ENCODE measurements around the gene SNTB2. TPM values are rescaled to one million over a fixed set of nuclear protein-coding genes. Genes with fewer than 3 reads are reported as not detected.
"Not testable (repeated sequence)": the region's sequence is repeated elsewhere in the genome, so short reads cannot be mapped to it uniquely, and the experiment has no call there.

SNTB2 gene
- 25.2 TPM for total RNA-seq

DNA sequence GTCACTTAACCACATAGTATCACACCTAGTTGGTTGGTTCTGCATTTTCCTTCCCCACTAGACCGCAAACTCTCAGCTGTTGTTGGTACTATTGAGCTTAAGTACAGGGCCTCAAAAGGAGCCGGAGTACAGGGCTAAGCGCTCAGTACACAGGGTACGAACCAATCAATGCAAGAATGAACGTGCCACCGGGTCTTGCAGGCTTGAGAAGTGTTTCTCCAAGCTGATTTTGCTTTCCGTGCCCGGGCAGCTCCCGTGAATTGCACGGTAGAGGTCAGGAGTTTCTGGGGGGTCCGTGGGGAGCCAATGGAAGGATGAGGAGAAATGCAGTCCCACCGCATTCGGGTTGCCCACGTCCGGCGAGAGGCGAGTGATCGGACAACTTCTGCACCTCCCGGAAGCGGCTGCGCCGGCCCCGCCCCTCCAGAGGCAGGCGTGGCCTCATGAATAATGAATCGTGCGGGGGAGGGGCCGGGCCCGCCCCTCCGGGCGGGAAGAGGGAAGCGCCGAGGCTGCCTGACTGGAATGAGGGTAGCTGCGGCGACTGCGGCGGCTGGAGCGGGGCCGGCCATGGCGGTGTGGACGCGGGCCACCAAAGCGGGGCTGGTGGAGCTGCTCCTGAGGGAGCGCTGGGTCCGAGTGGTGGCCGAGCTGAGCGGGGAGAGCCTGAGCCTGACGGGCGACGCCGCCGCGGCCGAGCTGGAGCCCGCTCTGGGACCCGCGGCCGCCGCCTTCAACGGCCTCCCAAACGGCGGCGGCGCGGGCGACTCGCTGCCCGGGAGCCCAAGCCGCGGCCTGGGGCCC is at the start of gene SNTB2:
SNTB2 (plus strand) TSS at position 523 of the 804 bp plus-strand sequence; CDS start at position 526, 3 bp downstream.
- peak; percentile 95 for ATAC-seq

DNA sequence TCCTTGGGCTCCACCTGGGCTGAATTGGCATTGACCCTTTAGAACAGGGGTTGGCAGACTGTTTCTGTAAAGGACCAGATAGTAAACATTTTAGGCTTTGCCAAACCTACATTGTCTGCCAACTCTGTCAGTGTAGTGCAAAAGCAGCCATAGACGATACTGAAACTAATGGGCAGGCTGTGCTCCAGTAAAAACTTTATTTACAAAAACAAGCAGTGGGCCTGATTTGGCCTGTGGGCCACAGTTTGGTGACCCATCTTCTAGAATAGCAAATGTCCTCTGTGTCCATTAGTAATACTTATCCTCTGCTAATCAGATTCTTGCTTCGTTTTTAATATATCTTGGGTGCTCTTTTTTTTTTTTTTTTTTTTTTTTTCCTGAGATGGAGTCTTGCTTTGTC is 48.4 kb upstream of the SNTB2 start:
- ATAC-seq, result no peak

DNA sequence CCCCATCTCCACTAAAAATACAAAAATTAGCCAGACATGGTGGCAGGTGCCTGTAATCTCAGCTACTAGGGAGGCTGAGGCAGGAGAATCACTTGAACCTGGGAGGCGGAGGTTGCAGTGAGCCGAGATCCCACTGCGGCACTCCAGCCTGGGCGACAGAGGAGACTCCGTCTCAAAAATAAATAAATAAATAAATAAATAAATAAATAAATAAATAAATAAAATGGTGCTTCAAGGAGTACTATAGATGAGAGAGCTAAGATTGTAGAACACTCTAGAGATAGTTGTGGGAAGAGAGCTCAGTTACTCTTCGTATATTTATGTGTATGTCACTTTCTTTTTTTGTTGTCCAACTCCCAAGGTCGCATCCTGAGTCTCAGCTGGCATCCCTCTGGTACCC is 47.5 kb upstream of the SNTB2 start:
- not testable (repeated sequence) for ATAC-seq

DNA sequence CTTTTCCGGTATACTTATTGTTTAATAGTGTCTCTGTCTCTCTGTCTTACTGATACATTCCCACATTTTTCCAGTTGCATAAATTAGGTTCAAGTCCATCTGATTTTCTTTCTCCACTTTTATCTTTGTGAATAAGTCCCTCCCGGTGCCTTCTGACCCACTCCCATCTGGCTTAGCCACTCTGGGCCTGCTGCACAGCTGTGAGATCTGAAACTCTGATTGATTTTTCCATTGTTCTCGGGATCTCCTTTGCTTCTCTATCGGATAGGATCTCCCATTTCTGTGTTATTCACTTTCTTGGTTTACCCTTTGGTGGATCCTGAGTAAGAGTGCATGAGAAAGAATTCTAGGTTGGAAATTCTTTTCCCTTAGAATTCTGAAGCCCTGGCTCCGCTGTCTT is 46.0 kb upstream of the SNTB2 start:
- ATAC-seq, result no peak

DNA sequence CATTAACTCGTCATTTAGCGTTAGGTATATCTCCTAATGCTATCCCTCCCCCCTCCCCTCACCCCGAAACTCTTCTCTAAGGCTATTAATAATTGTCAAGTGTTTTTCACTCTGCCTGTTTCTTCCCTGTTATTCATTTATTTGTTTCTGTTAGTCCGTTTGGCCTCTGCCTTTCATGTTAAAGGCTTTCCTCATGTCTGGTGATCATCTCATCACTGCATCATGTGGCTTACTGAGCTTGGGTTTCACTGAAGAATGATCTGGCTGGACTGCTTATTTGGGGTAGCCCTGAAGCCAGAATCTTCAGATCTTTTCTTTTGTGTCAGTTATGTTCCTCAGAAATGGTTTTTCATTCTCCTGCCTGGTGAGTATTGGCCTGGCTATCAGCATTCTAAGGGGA is 45.0 kb upstream of the SNTB2 start:
- ATAC-seq, result no peak

DNA sequence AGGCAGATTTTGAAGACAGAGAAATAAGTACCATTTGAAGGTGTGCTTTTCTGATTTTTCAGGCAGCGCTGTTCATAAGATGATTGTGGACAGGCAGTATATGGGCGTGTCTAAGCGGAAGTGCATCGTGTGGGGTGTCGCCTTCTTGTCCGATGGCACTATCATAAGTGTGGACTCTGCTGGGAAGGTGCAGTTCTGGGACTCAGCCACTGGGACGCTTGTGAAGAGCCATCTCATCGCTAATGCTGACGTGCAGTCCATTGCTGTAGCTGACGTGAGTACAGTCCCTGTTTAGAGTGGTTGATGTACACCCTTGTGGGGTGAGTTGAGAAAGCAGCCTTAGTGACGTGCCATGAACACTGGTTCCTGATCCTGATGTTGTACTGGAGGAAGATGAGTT is 43.8 kb upstream of the SNTB2 start:
- peak; percentile 51 for ATAC-seq

DNA sequence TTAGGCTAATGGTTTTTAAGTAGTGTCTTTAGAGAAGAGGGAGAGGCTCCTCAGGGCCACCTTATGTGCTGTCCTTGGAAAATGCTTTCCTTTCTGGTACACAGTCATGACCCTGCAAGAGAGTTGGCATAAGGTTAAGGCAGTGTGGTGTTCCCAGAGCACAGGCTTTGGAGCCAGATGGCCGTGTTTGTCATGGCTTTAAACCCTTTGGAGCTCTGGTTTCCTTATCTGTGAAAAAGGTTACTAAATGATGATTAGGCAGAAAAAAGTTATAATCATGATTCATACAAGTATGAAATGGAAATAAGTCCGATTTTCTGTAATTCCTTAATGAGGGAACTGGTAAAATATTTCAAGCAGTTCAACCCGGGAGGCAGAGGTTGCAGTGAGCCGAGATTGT is 41.3 kb upstream of the SNTB2 start:
- ATAC-seq, result no peak

DNA sequence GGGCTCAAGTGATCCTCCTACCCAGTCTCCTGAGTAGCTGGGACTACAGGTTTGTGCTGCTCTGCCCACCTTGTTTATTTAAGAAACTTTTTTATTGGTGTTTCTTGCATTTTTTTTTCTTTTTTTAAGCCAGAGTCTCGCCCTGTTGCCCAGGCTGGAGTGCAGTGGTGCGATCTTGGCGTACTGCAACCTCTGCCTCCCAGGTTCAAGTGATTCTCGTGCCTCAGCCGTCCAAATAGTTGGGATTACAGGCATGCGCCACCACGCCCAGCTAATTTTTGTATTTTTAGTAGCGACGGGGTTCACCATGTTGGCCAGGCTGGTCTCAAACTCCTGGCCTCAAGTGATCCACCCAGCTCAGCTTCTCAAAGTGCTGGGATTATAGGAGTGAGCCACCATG is 37.3 kb upstream of the SNTB2 start:
- not testable (repeated sequence) for ATAC-seq

DNA sequence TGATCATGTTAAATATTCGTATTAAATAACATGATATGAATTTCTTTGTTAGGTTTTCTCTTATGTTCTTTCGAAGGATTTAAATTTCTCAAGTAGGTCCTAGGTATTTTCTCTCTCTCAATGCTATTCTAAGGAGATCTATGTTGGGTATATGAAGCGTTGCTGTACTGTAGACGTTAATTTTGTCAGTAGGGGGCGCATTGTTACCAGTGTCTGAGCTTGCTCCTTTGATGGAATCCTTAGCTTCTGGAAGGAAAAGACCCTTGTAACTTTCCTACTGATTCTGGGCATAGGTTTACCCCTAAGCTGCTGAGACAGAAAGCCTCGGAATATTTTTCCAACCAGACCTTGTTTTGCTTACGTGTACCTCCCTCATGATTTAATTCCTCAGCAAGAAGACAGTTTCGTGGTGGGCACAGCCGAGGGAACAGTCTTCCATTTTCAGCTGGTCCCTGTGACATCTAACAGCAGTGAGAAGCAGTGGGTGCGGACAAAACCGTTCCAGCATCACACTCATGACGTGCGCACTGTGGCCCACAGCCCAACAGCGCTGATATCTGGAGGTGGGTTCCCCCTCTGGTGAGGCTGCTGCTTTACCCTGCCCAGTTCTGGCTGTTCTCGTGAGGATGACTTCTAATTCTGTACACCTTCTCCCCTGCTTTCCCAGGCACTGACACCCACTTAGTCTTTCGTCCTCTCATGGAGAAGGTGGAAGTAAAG is 36.7 kb upstream of the SNTB2 start:
- peak; percentile 71 for ATAC-seq

DNA sequence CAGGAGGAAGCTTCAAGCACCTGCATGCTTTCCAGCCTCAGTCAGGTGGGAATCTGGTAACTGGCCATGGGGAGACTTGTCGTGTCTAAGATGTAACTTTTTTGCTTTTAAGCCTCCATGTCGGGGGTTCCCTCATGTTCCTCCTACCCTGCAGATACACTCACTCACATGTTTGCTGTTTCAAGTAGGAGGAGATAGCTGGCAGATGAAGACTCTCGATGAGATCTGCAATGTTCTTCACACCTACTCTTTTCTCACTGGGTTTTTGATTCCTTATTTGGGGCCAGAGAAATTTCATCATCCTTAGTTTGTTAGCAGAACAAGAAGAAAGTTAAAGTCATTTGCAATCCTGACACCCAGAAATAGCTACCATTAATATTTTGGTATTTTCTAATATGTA is 29.8 kb upstream of the SNTB2 start:
- no peak for ATAC-seq

DNA sequence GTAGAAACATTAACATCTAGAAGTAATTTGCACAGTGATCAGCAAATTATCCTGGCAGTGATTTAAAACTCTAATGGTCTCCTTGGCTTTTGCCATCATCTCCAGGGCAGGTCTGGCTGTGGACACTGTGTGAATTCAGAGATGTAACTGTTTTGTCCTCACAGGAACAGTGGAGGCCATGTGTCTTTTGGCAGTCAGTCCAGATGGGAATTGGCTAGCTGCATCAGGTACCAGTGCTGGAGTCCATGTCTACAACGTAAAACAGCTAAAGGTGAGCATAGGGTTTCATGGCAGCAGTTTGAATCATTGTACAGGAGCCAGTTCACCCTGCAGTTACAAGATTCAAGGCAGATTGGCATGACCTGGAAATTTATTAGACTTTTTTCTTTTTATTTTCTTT is 26.8 kb upstream of the SNTB2 start:
- ATAC-seq, result no peak

DNA sequence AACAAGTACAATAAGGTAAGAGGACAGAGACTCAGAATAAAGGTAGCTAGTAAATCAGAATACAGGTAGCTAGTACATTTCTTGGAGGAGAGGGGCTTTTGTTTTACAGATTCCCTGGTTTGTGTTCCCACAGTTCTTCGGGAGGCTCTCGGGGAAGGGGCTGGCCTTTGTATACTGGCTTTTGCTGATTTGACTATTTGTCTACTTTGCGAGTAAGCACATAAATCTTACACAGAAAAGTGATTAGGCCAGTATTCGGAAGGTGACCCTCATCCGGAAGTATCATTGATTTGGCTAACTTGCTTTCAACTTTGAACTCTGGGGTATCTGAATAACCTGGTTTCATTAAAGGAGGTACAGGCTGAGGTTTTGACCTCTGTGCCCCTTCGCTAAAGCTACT is 21.4 kb upstream of the SNTB2 start:
- ATAC-seq, result no peak

DNA sequence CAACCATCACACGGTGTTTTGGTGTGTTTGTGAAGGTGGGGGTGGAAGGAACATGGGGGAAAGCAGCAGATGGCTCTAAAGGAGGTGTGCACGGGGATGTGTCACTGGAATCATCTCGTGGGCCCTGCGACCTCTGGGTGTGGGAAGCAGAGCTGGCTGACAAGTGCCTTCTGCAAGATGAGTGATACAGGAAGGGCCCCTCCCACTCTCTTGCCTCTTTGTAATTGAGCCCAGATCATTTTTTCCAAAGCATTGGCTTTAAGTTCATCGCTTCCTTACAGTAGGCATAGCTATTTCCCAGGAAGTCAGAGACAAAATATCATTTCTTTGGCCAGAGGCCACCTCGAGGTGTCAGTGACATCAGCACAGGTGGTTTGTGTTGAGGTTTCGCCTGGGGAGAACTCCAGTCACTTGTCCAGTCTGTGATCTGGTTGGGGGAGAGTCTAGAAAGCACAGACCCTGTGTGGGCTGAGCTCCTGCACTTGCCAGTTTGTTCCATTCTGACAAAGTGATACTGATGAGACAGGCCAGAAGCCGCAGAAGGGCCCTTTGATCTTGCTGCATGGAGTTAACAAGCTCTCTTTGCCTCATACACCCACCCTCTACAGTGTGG is 20.6 kb upstream of the SNTB2 start:
- peak; percentile 25 for ATAC-seq

DNA sequence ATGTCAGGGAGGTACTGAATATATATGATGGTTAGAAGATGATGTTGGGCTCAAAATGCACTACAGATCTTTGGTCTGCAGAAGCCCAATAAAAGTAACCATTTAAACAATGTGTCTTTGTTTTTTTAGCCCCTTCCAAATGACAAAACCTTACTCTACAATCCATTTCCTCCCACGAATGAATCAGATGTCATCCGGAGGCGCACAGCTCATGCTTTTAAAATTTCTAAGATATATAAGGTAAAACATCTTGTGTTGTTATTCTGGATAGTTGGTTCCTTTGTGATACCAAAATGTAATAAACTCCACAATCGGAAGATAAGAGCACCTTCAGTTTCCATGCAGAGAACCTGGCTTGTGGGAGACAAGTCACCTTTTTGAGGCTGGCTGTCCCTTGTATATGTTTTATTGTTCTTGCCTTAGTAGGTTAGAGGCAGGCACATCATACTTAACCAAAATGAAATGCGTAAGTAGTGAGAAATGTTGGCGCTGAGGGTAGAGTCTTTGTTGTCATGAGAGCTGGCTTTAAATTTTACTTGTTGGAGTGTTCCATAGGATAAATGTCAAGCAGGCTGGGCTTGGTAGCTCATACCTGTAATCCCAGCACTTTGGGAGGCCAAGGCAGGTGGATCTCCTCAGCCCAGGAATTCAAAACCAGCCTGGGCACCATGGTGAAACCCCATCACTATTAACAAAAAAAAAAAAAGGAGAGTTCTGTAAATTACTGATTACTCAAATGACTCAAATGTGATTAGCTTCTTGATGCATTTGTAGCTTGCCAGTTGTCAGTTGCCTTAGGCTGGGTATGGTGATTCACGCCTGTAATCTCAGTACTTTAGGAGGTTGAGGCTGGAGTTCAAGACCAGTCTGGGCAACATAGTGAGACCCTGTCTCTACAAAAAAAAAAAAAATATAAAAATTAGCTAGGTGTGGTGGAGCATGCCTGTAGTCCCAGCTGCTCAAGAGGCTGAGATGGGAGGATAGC is 19.7 kb upstream of the SNTB2 start:
- ATAC-seq, result peak; percentile 41

DNA sequence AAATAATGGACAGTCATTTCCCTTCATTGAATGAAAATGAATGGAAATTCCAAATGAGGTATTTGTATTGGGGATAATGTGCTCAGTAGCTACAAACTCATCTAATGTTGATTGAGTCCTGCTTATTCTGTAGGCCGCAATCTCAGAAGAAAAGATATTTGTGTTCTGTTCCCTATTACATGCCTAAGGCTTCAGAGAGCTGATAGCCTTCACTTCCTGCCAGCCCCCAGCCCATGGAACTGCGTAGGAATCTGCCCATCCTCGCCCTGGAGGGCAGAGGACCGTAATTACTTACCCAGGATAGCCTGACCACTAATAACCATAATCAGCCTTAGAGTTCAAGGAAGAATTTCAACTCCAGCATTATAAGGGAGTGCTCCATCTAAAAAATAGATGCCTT is 17.9 kb upstream of the SNTB2 start:
- no peak for ATAC-seq

DNA sequence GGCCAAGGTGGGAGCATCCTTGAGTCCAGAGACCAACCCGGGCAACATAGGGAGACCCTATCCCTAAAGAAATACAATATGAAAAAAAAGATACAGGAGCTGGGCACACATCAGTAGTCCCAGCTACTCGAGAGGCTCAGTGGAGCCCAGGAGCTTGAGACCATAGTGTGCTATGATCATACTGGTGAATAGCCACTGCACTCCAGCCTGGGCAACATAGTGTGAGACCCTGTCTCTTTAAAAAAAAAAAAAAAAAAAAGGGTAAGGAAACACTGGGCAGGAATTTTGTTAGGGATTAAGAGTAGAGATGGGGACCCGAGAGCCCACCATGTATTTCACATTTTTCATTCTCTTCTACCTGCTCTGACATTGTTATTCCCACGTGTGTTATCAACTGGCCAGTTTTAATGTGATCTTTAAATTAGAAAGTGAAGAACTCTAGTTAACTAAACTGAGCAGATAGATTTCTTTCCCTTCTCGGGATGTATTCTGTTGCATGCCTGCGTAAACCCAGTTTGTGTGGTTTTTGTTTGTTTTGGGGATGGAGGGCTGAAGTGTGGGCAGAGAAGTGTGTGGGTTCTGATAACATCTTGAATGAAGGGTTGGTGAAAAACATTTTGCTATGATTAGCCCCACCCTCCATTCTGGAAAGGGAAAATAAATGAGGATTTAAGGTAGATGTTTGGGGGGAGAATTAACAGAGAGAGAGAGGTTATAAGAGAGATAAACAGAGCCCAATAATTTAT is 17.2 kb upstream of the SNTB2 start:
- ATAC-seq, result no peak

DNA sequence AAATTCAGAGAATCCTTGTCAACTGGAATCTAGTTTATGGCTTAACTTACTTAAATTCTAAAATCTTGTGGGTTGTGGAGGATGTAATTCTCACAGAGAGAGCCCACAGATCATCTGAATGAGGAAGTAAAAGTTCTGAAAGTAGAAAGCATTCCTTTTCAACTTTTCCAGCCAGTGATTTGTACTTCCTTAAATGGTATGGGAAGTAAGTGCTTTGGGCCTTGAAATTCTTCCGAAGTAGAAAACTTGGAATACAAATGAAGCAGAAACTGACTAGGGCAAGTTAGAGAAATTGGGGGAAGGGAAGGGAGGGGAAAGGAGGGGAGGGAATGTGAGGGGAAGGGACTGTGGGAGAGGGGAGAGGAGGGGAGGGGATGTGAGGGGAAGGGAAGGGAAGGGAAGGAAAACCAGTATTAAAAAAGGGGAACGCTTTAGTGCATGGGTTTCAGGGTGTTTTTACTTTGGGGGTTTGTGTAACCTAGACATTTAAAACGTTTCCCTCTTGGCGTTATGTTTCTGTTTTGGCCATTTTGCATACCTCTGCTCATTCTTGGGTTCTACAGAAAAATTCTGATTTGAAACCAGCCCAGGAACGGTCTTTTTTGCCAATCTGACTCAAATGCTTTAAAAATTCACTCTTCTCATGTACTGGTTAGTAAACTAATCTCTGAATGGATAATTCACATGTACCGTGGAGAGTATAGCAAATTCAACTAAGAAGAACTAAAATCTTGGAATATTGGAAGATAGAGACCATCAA is 15.5 kb upstream of the SNTB2 start:
- ATAC-seq, result no peak

DNA sequence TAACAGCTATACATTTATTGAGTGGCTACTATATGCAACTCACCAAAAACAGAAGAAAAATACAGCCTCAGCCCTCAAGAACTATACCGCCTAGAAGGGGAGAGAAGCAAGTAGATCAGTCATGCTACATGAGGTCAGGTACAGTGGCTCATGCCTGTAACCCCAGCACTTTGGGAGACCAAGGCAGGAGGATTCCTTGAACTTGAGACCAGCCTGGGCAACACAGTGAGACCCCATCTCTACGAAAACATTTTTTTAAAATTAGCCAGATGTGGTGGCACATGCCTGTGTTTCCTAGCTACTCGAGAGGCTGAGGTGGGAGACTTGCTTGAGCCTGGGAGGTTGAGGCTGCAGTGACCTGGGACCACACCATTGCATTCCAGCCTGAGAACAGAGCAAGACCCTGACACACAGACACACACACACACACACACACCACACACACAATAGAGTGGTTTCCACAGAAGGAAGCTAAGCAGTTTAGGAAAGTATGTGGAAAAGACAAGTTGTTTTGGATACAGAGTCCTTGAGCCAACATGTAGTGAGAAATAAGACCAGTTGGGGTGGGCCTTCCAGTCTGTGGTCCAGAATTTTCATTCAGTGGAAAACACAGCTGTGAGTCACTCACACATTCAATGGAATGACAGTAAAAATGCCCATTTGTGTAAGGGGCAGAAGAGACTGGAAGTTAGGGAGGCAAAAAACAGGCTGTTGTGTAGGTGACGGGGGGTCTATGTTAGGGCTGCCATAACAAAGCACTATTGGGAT is 10.7 kb upstream of the SNTB2 start:
- ATAC-seq, result no peak

DNA sequence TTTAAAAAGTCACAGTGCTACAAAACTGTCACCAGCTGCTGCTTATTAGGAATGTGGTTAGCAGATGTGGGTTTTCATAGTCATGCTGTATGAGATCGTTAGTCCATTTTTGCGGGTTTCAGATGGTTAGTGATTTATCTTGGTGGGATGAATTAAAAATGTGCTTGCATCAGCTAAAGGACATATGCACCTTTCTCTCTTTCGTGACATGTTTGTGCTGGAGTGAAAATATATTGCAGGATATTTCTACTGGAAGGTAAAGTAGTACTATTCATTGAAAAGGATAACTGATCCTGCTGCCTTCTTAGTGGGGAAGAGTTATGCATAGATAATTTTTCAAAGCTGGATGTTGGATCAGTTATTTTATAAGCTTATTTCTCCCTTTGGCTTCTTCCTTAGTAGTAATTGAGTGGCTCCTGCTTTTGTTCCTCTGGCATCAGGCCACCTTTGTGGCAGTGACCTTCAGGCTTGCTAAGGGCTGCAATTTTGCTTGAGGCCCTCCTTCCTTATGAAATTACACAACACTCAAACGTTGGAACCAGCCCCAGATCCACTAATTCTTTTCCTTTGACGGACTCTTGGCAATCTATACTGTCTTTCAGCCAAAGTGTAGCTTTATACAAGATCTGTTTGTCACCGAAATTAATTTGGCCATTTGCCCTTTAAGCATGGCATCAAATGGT is 7.5 kb upstream of the SNTB2 start:
- ATAC-seq, result peak; percentile 70

DNA sequence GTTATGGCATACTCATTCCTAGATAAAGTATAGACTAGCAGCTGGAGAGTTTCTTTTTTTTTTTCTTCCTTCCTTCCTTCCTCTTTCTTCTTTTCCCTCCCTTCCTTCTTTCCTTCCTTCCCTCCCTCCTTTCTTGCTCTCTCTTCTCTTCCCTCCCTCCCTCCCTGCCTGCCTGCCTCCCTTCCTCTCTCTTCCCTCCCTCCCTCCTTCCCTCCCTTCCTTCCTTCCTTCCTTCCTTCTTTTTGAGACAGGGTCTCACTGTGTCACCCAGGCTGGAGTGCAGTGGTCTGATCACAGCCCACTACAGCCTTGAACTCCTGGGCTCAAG is 7.0 kb upstream of the SNTB2 start:
- ATAC-seq, result no peak
